Hematopoietic multipotent progenitor cell (in vitro differentiated cells): Measurements from ENCODE around the gene SF3B5. TPM values are rescaled to one million over a fixed set of nuclear protein-coding genes. Genes with fewer than 3 reads are reported as not detected.
A peak's percentile ranks its signal among the peaks of the same experiment; 100 is the strongest.
"Not testable (repeated sequence)": the region's sequence is repeated elsewhere in the genome, so short reads cannot be mapped to it uniquely, and the experiment has no call there.

Experiments
- DNase-seq, 3 donors: peaks; one replicate each; pipeline ENCODE4 v3.0.0-alpha.2; 2011 to 2015; ENCODE audit warnings: low read depth in 2 of 3, low spot score in 2 of 3
- total RNA-seq: library from RNA; depleted of rRNA; stranded (reverse); fragments of >200 nt; gene quantifications from one replicate; pipeline ENCODE4 v1.2.3, GENCODE V29; 2012

The SF3B5 gene
- total RNA-seq: 235 TPM

DNA sequence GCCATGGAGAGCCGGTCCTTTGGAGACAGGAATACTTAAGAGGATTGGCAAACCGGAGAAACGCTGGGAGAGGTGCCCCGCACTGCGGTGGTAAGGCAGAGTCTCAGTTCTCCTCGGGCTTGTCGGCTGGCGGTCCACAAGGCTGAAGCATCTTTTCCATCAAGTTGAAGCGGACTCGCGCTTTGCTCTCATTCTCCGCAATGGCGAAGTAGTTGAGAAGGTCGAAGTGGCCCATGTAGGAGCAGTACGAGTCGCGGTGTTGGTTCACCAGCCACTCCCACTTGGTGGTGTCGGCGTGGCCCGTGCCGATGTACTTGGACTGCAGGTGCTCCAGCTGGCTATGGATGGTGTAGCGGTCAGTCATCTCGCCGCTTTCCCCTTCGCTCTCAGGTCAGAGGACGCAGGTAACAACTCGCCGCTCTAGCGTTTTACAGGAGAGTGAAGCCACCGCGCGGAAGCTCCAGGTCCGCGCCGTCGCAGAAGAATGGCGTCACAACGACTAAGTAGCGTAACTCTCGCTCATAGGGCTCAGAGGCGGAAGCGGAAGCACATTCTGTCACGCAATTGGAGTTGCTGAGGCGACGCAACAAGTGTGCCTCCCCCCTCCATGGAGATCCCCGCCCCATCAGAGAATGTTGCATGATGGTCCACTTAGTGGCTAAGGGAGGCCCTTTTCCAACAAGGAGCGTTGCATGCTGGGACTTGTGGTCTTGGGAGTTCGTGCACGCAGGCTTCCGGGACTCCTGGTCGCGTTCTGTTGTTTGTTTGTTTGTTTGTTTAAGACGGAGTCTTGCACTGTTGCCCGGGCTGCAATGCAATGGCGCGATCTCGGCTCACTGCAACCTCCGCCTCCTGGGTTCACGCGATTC lies at the start of gene SF3B5:
SF3B5 (minus strand) TSS at position 440 of the 869 bp plus-strand sequence; CDS start at position 364, 76 bp downstream.
- peak; percentile 97 to 100 (median 100) for DNase-seq

DNA sequence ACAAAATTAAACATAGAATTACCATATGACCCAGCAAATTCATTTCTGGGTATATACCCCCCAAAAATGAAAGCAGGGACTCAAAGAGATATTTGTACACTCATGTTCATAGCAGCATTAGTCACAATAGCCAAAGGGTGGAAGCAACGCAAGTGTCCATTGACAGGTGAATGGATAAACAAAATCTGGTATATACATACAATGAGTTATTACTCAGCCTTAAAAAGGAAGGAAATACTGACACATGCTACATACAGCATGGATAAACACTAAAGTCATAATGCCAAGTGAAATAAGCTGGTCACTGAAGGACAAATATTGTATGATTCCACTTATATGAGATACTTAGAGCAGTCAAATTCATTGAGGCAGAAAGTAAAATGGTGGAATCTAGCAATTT lies 49.6 kb upstream of the SF3B5 start:
- no peak for DNase-seq

DNA sequence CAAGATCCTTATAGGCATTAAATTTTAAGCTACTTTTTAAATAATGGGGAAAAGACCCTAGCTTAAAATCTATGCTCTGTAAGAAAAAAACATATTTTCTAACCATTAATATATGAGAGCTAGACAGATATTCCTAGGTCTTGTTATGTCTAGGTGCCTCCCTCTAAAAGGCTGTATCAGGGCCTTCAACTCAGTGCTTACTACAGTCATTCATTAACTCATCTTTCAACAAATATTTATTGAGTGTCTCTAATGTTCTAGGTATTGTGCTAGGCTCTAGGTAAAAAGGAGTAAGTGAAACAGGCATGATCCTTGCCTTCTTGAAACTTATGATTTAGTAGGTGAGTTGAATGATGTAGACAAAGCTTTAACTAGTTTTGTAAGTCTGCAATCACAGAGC lies 48.5 kb upstream of the SF3B5 start:
- DNase-seq: no peak

- DNase-seq: no peak
Observed at GRCh38 chr6:144143106-144143505, 47.7 kb upstream of the SF3B5 start.

- no peak for DNase-seq
Observed at GRCh38 chr6:144141470-144141869, 46.1 kb upstream of the SF3B5 start.

- DNase-seq: no peak
Observed at GRCh38 chr6:144140867-144141266, 45.5 kb upstream of the SF3B5 start.

DNA sequence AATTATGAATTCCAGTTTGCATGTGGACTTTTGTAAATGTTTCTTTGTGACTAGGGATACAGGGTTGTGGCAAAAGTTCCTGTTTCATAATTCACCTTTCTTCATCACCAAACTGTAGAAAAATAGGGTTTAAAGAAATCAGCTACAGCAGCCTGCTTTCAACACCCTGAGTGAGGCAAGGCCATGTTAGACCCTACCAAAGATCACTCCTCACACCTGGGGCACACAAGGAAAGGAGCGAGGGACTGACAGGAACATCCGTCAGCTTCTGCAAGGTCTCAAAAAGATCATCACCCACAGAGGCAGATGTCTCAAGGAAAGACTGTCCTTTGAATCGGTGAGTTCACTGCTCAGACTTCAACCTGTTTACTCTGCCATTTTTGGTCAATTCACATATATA lies 44.4 kb upstream of the SF3B5 start:
- no peak for DNase-seq

DNA sequence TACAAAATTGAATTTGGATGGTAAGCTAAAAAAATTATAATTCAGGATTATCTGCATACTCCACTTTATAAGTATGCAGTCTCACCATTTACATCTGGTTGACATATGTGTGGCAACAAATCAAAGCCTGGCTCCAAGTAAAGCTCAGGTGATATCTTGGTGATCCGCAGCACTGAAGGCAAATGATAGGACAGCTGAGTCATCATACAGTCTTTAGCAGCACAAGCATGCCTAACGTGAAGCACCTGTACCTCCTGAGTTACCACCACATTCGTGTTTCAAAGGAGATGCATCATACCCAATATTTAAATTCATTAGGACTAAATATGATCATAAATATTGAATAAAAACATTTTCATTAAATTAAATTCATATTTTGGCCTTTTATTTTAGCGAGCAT lies 43.2 kb upstream of the SF3B5 start:
- DNase-seq: no peak

GRCh38 chr6:144134737-144135136 lies 39.4 kb upstream of the SF3B5 start:
- DNase-seq: no peak

GRCh38 chr6:144134176-144134575 lies 38.8 kb upstream of the SF3B5 start:
- DNase-seq: no peak

DNA sequence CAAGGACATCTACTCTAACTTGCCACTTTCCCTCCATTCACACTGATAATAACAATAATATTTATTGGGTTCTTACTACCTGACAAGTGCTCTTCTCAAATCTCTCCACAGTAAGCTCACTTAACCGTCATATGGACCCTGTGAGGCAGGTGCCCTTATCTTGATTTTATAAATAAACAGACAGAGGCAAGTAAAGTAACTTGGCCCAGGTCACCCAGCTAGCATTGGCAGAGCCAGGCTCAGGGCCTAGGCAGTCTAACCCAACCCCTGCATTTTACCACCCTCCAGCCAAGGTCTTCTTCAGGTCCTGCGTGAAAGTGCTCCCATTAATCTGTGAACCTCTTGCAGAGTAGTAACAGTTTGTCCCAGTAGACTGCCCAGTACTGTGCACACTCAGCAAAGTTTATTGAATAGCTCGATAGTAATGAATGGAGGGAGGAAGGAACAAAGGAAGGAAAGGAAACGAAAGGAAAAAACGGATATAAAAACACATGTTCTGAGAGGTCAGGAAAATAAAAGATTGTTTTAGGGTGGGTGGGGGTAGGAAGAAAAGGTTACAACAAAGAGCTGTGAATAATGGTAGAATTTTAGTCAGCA lies 38.0 kb upstream of the SF3B5 start:
- no peak for DNase-seq

DNA sequence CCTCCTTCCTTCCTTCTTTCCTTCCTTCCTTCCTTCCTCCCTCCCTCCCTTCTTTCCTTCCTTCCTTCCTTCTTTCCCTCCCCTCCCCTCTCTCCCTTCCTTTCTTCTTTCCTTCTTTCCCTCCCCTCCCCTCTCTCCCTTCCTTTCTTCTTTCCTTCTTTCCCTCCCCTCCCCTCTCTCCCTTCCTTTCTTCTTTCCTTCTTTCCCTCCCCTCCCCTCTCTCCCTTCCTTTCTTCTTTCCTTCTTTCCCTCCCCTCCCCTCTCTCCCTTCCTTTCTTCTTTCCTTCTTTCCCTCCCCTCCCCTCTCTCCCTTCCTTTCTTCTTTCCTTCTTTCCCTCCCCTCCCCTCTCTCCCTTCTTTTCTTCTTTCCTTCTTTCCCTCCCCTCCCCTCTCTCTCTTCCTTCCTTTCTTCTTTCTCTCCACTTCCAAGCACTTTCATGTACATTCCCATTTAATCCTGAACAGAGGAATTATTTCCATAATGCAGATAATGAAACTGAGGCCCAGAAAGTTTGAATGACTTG lies 36.9 kb upstream of the SF3B5 start:
- not testable (repeated sequence) for DNase-seq

- no peak for DNase-seq
Observed at GRCh38 chr6:144131248-144131709, 35.9 kb upstream of the SF3B5 start.

DNA sequence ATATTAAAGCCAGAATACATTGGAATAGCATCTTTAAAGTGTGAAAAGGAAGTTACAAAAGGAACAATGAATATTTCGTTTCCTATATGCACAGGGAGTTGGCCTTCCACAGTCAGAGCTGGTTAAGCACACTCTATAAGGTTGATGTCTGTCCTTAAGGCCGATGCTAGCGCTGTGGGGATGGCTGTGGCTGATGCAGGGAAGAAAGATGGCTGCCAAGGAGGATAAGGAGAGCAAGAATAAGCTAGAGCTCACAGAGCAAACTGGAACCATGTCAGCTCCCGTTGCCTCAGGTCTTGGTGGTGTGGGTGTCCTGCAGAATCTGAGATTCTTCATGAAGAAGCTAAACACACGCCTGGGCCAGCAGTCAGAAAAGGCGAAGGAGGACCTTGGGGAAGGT lies 34.1 kb upstream of the SF3B5 start:
- DNase-seq: no peak

GRCh38 chr6:144127097-144127496 lies 31.7 kb upstream of the SF3B5 start:
- DNase-seq: no peak

- DNase-seq: peak in 2 of 3 donors; percentile 39 to 78
Observed at GRCh38 chr6:144123836-144124235, 28.5 kb upstream of the SF3B5 start.

DNA sequence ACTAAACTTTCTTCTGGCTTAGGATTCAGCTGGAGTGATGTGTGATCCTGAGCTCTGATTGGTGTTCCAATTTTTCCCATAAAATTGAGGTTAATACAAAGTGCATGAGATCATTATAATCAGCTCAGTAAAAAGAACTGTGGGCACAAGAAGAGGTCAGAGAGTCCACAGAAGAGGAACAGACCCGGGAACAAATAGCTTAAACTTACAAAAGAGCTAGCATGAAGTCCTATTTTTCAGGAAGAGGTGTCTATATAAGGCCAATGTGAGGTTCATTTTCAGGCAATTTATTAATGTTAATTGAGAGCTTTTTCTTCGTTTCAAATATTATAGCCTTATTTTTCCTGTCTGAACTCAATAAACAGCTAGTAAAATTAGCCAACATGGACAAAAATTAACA lies 28.0 kb upstream of the SF3B5 start:
- DNase-seq: peak in 1 of 3 donors; percentile 5

- DNase-seq: no peak
Observed at GRCh38 chr6:144122861-144123260, 27.5 kb upstream of the SF3B5 start.

GRCh38 chr6:144119376-144119775 lies 24.0 kb upstream of the SF3B5 start:
- no peak for DNase-seq

DNA sequence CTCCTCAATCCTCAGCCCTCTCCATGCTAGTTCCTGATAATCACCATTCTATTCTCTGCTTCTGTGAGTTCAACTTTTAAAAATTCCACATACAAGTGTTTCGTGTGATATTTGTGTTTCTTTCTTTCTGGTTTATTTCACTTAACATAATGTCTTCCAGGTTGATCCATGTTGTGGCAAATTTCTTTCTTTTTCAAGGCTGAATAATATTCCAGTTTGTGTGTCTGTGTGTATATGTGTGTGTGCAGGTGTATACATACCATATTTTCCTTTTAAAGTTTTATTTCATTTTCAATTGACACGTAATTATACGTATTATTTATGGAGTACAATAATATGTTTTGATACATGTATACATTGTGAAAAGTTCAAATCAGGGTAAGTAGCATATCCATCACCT lies 19.8 kb upstream of the SF3B5 start:
- no peak for DNase-seq

GRCh38 chr6:144113366-144113765 lies 18.0 kb upstream of the SF3B5 start:
- no peak for DNase-seq

- no peak for DNase-seq
Observed at GRCh38 chr6:144110210-144110609, 14.8 kb upstream of the SF3B5 start.
